ENCODE results near the gene PSKH1.

PSKH1 gene

DNA sequence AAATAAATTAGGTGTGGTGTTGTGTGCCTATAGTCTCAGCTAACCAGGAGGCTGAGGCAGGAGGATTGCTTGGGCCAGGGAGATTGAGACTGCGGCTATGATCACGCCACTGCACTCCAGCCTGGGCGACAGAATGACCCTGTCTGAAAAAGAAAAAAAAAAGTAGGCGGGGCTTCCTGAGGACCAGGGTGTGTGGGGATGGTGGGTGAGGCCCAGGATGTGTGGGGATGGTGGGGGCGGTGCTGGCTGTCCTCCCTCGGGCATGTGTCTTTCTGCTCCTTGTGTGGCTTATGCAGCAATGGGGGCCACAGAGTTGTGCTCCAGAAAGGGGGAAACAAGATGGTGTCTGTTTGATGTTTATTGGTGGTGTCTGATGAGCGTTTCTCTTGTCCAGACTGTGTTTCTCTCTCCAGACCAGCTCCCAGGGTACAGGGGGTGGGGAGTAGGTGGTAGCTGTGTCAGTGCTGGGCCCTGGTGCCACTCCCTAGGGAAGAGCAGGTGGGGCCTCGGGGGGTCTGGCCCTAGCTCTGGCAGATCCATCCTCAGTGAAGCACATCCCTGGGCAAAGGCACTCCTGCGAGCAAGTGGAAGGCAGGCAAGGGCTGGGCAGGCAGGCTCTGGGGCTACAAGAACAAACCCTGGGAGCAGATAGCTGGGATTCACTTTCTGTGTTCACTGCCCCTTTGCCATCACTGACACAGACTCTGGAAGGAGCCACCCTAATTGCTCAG, 48.6 kb downstream of the PSKH1 start:
- DNase-seq (ENCODE audit: low read depth): no peak

DNA sequence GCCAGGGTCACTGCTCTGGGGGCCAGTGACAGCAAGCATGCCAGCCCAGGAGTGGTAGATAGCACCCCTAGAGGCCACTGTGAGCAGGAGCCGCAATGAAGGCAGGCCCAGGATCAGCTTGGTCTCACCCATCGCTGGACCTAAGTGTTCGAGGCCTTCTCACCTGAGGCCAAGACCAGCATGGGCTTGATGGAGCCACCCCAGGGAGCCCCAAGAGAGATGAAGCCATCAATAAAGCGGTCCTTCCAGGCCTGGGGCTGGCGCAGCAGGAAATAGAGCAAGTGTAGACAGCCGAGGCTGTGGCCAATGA, 49.1 kb downstream of the PSKH1 start:
- no peak for DNase-seq (ENCODE audit: low read depth)

DNA sequence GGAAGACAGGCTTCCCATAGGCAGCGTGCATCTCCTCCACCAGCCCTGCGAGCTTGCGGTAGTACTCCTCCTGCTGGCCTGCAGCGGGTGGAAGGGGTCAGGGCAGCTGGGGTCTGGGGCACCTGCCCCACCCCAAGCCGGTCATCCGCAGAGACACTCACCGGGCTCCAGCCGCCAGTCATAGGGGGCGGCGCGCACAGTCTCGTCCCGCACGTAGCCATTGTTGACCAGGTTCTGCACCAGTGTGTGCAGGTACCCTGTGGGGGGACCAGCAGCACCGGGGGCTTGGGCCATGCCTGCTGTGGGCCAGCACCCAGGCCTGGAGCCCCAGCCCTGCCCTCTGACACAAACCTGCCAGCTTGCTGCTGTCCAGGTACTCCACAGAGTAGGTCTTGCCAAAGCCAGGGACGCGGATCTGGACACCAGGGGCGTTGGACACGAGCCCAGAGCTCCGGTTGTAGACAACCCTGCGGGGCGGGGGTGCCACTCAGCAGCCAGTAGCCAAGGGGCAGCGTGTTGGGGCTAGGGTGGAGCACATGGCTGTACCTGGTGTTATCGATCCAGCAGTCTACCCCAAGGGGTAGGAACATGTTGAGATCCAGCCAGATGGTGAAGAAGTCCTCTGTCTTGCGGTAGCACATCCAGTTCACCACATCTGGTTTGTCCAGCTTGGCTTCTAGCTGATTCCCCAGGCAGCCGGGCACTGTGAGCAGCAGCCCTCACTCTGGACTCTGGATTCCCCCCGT, 49.6 kb downstream of the PSKH1 start:
- DNase-seq (ENCODE audit: low read depth): no peak

DNA sequence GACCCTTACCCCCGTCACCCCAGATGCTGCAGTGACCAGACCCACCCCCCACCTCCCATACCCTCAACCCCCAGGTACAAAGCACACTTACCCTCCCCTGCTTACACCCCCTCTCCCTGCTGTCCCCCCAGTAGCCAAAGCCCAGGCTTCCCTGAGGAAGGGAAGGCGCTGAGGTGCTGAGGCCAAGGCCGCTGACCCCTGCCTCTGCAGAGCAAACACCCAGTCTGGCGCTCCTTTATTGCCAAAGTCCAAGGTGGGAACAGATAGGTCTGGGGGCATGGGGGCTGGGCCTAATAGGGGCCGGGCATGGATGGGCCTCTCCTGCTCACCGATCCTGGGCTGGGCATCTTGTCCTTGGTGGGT, 50.2 kb downstream of the PSKH1 start:
- no peak for DNase-seq (ENCODE audit: low read depth)

DNA sequence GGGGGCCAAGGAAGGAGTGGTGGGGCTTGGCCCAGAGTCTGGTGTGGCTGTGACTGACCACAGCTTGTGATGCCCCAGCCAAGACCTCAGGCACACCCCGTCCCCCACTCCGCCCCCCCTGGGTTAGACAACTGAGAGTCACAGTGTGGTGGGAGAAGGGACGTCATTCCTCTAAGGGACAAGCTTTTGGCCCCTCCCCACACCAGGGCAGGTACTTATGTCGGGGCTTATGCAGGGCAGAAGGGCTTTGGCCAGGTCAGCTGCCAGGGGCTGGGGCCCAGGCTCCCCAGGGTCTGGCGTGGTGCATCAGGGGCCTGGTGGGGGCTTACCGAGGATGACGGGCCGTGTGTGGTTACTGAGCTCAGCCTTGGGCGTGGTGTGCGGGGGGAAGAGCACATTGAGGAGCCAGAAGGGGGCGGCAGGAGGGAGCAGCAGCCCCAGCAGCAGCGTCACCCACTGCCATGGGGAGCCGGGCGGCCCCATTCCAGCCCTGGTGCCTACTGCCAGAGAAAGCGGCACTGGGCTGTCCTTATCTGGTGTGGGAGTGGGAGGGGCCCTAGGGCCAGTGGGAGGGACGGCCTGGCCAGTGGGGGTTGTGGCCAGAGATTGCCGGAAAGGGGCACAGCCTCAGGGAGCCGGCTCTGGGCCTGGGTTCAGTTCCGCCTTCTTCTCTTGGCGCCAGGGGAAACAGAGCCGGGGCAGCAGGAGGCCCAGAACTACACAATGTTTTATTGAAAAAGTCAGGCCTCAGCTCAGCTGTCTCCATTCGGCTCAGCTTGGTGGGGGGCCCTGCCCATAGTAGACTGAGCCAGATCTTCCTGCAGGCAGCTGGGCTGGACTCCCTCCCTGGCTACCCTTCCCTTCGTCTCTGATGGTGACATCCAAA, 50.8 kb downstream of the PSKH1 start, which contains the start of gene LCAT:
LCAT (minus strand) TSS at position 502 of the 886 bp plus-strand sequence; CDS start at position 483, 19 bp downstream.
- no peak for DNase-seq (ENCODE audit: low read depth)

DNA sequence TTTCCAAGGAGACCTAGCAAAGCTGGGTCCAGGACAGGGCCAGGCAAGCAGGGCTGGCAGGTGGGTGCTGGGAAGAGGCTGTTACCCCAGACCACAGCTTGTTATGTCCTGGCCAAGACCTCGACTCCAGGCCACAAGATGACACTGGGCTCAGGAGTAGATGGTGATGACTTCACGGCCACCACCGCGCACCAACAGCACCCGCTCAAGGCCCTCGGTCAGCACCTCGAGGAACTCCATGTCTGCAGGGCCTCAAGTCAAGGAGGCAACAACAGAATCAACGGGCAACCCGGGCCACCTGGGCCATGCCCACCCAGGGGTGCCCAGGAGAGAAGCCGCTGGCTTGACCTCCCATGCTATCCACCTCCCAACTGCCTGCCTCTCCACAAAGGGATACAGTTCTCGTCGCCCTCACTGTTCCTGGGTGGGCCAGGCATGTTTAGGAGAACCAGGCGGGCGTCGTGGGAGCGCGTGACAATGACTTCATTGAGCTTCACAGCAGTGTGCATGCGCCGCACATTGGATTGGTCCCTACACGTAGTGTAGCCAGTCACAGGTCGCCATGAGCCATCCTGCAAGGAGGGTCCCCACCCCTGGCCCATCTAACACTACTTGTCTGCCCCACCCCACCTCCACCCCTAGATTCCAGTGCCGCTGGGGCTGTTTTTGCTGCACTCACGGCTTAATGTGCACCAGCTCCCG, 51.8 kb downstream of the PSKH1 start:
- DNase-seq (ENCODE audit: low read depth): no peak

DNA sequence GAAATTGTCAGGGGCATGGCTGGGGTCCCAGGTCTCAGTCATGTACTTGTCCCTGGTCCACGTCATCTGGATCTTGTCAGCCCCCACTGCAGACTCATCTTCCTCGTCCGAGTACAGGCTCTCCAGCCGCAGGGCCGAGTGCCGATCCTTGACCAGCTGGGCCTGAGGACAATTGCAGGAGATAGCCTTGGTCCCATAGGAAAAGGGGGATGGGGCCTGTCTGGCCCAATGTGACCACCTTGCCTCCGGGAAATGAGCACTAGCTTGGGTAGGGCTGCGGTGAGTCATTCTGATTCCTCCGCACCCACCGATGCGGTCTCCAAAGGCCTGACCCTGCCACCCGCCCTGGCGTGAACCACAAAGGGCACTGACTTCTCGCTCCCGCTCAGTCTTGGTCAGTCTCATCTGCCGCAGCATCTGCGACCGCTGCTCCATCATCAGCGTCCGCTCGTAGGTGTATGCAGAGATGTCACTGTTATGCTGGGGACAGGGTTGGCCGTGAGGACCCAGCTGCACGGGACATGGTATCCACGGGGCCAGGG, 52.4 kb downstream of the PSKH1 start:
- no peak for DNase-seq (ENCODE audit: low read depth)

DNA sequence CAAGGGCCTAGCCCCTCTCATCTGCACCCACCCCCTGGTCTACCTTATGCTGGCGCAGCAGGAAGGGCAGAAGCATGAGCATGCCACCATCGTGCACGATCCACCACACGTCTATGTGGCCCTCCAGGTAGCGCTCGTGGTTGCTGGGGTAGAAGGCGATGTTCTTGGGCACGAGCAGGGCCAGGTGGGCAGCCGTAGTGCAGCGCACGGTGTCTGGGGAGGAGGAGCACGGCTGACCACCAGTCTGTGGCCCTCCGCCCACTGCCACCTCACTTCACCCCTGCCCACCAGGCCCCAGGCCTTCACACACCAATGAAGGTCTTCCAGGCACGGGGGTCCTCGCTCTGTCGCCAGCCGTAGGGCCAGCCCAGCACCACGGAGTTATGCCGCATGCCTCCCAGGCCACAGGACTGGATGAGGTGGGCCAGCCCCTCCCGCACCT, 53.1 kb downstream of the PSKH1 start:
- no peak for DNase-seq (ENCODE audit: low read depth)

DNA sequence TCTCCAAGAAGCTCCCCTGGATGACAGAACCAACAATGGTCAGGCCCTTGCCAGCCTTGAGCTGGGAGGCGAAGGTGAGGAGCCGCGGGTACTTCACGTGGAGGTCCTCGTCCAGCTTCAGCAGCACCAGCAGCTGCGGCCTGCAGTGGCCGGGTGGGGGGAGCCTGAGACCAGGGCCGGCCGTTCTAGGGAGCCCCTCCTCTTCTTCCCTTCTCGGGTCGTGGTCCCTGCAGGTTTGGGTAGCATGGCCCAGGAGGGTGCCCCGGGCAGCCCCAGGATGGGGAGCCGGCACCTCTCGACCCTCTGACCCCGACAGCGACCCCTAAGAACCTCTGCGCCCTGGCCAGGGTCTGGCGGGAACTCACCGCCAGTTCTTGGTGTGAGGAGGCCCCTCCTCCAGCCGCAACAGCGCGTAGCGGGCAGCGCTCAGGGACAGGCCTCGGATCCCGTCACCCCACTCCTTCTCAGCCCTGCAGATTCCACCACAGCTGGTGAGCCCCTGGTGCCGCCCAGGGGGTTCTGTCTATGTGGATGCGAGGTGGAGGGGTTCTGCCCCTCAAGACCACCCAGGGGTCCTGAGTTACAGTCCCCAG, 54.0 kb downstream of the PSKH1 start:
- DNase-seq (ENCODE audit: low read depth): no peak

DNA sequence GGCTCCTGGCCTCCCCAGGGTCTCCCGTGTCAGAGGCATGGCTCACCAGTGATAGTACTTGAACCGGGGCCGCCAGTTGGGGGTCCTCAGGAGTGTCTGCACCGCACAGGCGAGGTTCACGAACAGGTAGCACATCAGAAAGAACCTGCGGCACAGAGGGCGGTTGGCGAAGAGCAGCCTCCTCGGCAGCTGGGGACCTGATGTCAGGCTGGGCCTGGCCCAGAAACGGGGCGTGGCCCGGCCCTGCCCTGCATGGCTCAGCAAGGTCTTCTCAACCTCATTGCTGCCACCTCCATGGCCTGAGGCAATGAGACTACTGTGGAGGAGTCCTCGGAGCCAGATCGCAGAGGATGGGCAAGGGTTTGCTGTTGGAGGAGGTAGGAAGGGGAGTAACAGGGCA, 55.0 kb downstream of the PSKH1 start:
- DNase-seq (ENCODE audit: low read depth): no peak

DNA sequence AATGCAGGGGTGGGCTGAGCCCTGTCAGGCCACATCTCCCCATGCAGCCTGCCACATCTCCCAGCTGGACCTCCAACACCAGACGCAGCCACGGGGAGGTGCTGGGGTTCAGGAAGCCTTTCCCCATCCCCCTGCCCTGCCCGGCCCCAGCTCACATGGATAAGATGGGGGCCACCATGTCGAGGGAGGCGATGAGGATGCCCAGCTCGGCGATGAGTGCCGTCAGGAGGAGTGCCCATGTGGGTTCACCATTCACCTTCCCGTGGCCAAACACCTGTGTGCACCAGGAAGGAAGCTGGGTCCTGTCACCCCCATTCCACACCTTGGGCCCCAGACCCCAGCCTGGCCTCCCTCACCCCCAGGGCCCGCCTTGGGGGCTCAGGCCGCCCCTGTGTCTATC, 56.6 kb downstream of the PSKH1 start:
- DNase-seq (ENCODE audit: low read depth): no peak

DNA sequence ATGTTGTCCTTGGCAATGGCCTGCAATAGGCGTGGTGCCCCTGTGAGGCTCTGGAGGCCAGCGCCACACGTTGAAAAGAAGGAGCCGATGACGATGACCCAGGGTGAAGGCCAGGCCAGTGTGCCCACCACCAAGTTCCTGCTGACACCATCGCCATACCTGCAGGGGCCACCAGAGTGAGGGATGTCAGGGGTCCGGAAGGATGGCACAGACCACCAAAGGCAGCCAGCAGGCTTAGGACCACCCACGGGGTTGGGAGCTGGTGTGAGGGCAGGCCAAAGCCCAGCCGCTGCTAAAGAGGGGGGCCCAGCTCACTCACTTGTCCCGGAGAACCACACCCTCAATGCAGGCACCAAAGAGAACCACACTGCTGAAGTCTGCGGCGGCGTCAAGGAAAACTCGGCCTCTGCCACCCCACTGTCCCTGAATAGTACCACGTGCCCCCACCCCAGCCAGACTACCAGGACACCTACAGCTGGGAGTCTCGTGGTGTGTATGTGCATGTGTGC, 57.3 kb downstream of the PSKH1 start:
- DNase-seq (ENCODE audit: low read depth): no peak

DNA sequence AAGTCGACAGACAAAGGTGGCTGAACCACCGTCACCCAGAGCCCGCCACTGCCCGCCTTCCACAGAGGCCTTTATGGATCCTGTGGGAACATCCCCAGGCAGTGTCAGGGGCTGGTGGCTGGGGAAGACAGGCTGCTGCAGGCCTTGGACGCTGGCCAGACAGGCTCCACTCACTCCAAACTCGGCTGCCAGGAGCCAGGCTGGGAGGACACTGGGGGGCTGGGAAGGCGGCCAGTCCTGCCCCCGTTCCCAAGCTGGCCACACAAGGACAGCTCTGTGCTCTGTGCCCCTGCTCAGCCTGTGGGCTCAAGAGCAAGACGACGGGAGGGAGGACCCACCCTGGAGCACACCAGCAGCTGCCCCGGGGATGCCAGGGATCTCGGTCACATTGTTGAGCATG, 58.4 kb downstream of the PSKH1 start:
- DNase-seq (ENCODE audit: low read depth): no peak

DNA sequence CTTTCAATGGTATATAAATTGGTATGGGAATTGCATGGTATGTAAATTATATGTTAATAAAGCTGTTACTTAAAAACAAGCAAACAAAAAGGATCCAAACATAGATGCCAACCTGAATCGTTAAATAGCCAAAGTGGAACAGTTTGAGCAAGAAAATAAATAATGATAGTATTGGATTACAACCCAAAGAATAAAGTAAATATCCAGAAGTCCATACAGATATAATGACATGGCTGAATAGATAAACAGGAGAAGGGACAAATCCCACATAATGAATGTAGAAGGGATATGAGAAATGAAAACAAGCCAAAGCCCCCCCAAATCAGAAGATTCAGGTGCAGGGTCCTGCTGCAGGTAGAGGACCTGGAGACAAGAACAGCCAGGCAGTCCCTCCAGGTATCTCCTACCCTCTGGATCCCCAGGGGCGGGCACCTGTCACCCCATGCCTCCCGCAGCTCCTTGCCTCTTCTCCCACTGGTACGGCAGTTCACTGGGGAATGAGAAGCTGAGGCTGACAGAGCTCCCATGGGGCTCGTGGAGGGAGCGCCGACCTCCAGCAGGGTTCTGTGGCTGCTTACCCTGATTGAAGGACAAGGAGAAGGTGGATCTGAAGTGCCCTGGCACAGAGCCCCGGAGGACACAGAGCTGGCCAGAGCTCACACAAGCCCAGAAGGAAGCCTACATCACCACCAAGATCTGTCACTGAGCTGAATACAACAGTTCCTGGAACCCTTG, 60.8 kb downstream of the PSKH1 start:
- no peak for DNase-seq (ENCODE audit: low read depth)

DNA sequence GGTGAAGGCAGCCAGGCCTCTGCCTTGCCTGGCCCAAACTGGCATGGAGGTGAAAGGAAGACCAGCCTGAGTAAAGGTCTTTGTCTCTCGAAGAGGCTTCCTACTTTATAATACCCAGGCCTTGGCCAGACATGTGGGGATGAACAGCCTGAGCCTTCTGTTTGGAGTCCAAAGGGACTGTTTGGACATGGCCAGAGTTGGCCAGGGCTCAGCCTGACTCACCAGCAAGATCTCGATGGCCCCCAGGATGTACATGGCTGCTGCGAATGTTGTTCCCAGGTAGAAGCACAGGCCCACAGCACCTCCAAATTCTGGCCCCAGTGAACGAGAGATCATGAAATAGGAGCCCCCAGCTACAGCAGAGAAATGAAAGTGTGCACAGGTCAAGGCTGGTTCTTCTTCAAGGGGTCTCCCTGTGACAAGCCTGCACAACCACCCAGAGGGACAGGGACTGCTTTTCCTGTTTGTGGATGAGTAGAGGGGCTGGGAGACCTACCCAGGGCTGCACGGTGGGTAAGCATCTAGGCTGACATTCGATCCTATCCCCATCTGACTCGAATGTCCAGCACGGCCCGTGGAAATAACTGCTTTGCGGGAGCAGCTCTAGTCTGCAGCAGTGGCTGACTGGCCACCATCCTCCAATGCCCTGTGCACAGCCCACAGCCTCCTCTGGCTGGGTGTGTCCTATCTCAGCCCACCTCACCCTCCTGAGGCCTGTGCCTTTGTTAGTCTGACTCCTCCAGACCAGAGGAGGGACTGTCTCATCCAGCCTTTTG, 61.6 kb downstream of the PSKH1 start:
- DNase-seq (ENCODE audit: low read depth): no peak

DNA sequence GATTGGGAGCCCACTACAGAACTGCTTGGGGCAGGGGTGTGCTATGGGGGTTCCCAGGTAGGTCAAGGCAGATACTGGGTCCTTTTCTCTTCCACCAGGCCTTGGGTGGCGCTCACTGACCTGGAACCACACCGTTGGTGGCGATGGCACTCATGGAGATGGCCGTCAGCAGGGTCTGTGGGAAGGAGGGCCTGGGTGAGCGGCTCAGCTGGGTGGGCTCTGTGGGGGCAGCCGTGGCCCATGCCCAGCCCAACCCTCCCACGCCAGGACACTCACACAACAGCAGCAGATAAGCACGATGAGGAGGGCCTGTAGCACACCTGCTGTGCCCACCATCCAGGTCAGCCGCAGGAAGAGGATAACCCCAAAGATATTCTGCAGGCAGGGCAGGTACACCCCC, 64.6 kb downstream of the PSKH1 start:
- DNase-seq (ENCODE audit: low read depth): no peak

DNA sequence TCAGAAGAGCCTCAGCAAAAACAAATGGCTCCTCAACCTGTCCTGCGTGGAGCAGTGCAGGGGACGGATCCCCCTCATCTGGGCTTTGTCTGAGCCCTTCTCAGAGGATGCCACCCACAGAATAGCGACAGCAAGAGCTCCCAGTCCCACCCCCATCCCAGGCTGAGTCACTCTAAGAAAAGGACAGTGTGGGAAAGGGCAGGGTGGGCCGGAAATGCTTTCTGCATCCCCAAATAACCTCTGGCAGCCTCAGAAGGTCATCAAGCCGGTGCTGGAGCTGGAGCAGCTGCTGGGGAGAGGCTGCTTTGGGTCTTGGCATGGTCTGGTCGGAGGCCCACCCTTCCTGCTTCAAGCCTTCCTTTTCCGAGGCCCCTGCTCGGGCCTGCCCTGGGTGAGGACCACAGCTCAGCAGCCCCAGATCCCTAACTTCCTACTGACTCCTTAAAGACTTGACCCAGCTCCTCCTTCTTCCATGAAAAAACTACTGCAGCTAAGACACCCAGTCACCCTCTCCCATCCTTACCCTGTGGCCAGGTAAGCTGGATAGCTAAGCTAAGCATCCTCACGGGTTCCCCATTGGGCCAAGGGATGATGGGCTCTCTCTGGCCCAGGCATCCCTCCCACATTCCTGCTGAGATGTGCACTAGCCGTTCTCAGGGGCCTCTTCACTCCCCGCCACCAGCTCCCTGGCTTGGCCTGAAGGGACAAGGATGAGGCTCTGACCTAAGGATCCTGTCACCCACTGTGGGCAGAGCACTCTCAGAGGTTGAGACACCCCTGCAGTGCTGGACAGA, 66.7 kb downstream of the PSKH1 start:
- DNase-seq (ENCODE audit: low read depth): peak; percentile 49

DNA sequence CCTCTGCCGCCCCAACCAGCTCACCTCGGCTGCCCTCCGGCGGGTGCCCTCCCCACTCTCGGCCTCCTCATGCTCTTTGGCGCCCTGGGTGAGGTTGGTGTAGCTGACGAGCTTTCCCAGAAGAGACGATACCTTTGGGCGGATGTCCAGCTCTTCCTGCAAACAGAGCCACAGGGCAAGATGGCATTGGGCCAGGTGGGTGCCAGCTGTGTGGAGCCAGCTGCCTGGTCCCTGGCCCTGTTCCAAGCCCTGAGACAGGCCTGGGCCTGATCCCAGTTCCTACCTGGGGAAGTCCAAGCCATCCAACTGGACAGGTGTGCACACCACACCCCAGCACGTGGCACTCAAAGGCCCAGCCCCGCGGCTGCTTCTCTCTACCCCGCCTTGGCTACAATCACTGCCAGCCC, 68.5 kb downstream of the PSKH1 start:
- no peak for DNase-seq (ENCODE audit: low read depth)

DNA sequence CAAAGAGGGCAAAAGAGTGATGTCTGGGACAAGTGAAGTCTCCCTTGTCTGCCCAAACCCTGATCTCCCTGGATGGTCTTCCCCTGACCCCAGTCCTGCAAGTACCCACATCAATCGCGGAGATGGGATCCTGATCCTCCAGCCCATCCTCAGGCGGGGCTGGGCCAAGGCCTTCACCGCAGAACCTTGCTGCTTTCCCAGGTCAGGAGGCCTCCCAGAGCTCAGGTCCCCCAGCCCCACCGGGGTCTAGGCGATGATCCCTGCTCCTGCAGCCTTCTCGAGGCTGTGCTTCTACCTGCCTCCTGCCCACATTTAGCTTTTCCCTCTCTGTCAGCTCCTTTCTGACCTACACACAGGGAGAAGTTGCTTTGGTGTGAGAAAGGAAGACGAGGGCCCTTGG, 69.1 kb downstream of the PSKH1 start:
- no peak for DNase-seq (ENCODE audit: low read depth)
